K562 (cell line): ENCODE data around the gene PCCB. TPM values are rescaled to one million over a fixed set of nuclear protein-coding genes. Genes with fewer than 3 reads are reported as not detected.

Source experiments
- ATAC-seq: fragments of 200-7000 bp; cut with Tn5 transposase; 3 replicates; pipeline ENCODE4 v1.9.1; 2020; ENCODE audit warnings: moderate library complexity
- BruUV-seq: library from RNA; stranded (reverse); fragments of 400-500 nt; replicated peaks from 2 replicates; lab custom pipeline; 2021; lab: Mats Ljungman, UMichigan
- CTCF ChIA-PET: fragments of 300-600 bp; formaldehyde crosslinking; extraction: SDS; loops from one replicate; lab custom pipeline; 2021; ENCODE audit warnings: low intra/inter-chr PET ratio; lab: Yijun Ruan, JAX
- POLR2A ChIA-PET: fragments of 300-600, 350-650 bp; sonication (Branson Sonifier 250); formaldehyde crosslinking; extraction: SDS; loops from one replicate; lab custom pipeline; 2021; ENCODE audit warnings: antibody characterized with exemption, inconsistent platforms; lab: Yijun Ruan, JAX
- DNase-seq, 4 experiments: peaks; one replicate each; pipeline versions ENCODE4 v3.0.0 to v3.0.0-alpha.2; 2011 to 2018; ENCODE audit warnings: low spot score in 3 of 4, mixed read lengths in 3 of 4; ENCODE audit errors: extremely low read depth in 1 of 4
- FAIRE-seq: peaks from 2 replicates; lab custom pipeline; 2011; peaks lifted over from hg19 to GRCh38; lab: Jason Lieb, UNC
- H2AFZ ChIP-seq: 2 replicates; pipeline ENCODE4 v1.6.0; 2011; ENCODE audit warnings: low read depth, low read length, control low read depth, inconsistent platforms
- H3K27ac ChIP-seq: fragments of 200-600 bp; 3 replicates; pipeline ENCODE4 v1.8.0; 2011; ENCODE audit warnings: low read depth, mild to moderate bottlenecking, control low read depth, inconsistent platforms, low read length, moderate library complexity, mixed read lengths; ENCODE audit errors: extremely low read depth
- H3K27me3 ChIP-seq, 2 experiments: fragments of 300-600 bp in 1 of 2; 2 replicates in 1 of 2; 3 replicates in 1 of 2; pipeline versions ENCODE4 v1.6.0 to v1.8.0; 2011; ENCODE audit warnings: inconsistent platforms in 2 of 2, low read length in 2 of 2, mild to moderate bottlenecking in 1 of 2, mixed read lengths in 1 of 2, moderate library complexity in 1 of 2; ENCODE audit not compliant: control insufficient read depth in 2 of 2, insufficient read depth in 2 of 2
- H3K36me3 ChIP-seq: fragments of 300-600 bp; 3 replicates; pipeline ENCODE4 v1.8.0; 2011; ENCODE audit warnings: mild to moderate bottlenecking, low read length, inconsistent platforms; ENCODE audit not compliant: control insufficient read depth, insufficient read depth
- H3K4me1 ChIP-seq, 2 experiments: fragments of 200-600 bp in 1 of 2; replicated peaks in 1 of 2; 2 replicates in 1 of 2; 3 replicates in 1 of 2; pipeline versions ENCODE4 v1.5.1 to v1.8.0; 2011; ENCODE audit warnings: inconsistent platforms in 2 of 2, low read length in 2 of 2, mild to moderate bottlenecking in 1 of 2, mixed read lengths in 1 of 2, moderate library complexity in 1 of 2; ENCODE audit not compliant: control insufficient read depth in 2 of 2, insufficient read depth in 2 of 2
- H3K4me2 ChIP-seq: 2 replicates; pipeline ENCODE4 v1.6.1; 2011; ENCODE audit warnings: low read length, control low read depth, inconsistent platforms, mixed read lengths; ENCODE audit not compliant: insufficient read depth
- H3K4me3 ChIP-seq: fragments of 200-600 bp; sonication (generic), shearing (Covaris generic); 2 replicates; pipeline ENCODE4 v1.5.1; 2016; ENCODE audit warnings: control low read depth, inconsistent platforms
- H3K79me2 ChIP-seq: fragments of 200-600 bp; 3 replicates; pipeline ENCODE4 v1.8.0; 2011; ENCODE audit warnings: low read length, inconsistent platforms; ENCODE audit not compliant: control insufficient read depth, insufficient read depth
- H3K9ac ChIP-seq, 2 experiments: 2 replicates each; pipeline versions ENCODE4 v1.6.0 to v1.6.1; 2011; ENCODE audit warnings: low read depth in 2 of 2, low read length in 2 of 2, control low read depth in 1 of 2, inconsistent platforms in 1 of 2, mild to moderate bottlenecking in 1 of 2, mixed read lengths in 1 of 2; ENCODE audit not compliant: insufficient read depth in 1 of 2
- H3K9me1 ChIP-seq: one replicate; pipeline ENCODE4 v1.6.0; 2011; ENCODE audit warnings: inconsistent platforms, mild to moderate bottlenecking, low read length, moderate library complexity; ENCODE audit not compliant: control insufficient read depth, insufficient read depth
- H3K9me3 ChIP-seq: replicated peaks from 2 replicates; pipeline ENCODE4 v1.5.1; 2011; ENCODE audit warnings: low read depth, low read length, inconsistent platforms; ENCODE audit not compliant: control insufficient read depth, insufficient read depth
- H4K20me1 ChIP-seq: replicated peaks from 2 replicates; pipeline ENCODE4 v1.6.1; 2011; ENCODE audit warnings: low read length, inconsistent platforms, mixed read lengths; ENCODE audit not compliant: control insufficient read depth, insufficient read depth
- ATF1 ChIP-seq, 2 experiments: fragments of 450-650 bp in 1 of 2; IDR thresholded peaks; 2 replicates each; pipeline ENCODE4 v1.6.1; 2016; ENCODE audit warnings: missing compliant biosample characterization in 1 of 2, missing genetic modification characterization in 1 of 2
- CEBPB ChIP-seq: fragments of 450-650 bp; IDR thresholded peaks from 2 replicates; pipeline ENCODE4 v1.6.1; 2016; ENCODE audit warnings: missing genetic modification characterization, missing compliant biosample characterization
- EHMT2 ChIP-seq: fragments of 450-650 bp; IDR thresholded peaks from 2 replicates; pipeline ENCODE4 v1.6.1; 2018; ENCODE audit warnings: antibody characterized with exemption
- LCOR ChIP-seq: sonication (generic); formaldehyde crosslinking; IDR thresholded peaks from 2 replicates; pipeline ENCODE4 v1.8.0; 2022; ENCODE audit warnings: mild to moderate bottlenecking, missing genetic modification reagents
- ZNF184 ChIP-seq: sonication (generic); formaldehyde crosslinking; IDR thresholded peaks from 2 replicates; pipeline ENCODE4 v1.5.0; 2020; ENCODE audit warnings: missing genetic modification reagents
- ZNF507 ChIP-seq: conservative IDR thresholded peaks from 2 replicates; pipeline ENCODE4 v1.6.1; 2017; ENCODE audit warnings: missing genetic modification characterization, missing compliant biosample characterization
- WGBS: fragments of 100-300 bp; shearing (Covaris generic); methylation state at CpG from one replicate; pipeline ENCODE4 v1.1.6; 2016; ENCODE audit warnings: low coverage, mixed read lengths; ENCODE audit not compliant: insufficient coverage; ENCODE audit errors: missing lambda C conversion rate; 5-methylcytosine and 5-hydroxymethylcytosine counted together
- in situ Hi-C: fragments of 300-500 bp; cut with MboI; formaldehyde crosslinking; loops from 4 replicates; pipeline ENCODE4 v1.15.0; 2018; ENCODE audit warnings: inconsistent platforms, mixed read lengths
- intact Hi-C: fragments of 100-400 bp; cut with micrococcal nuclease; formaldehyde crosslinking; loops from 2 replicates; pipeline ENCODE4 v1.14.2; 2022
- polyA plus RNA-seq, 8 experiments: library from polyadenylated mRNA; depleted of rRNA in 4 of 8; stranded (reverse) in 5 of 8; unstranded in 3 of 8; fragments of >200 nt; fragmentation: Nextera tagmentation in 2 of 8; fragmentation: Illumina TruSeq in 1 of 8; extraction: Ambion mirVana in 2 of 8; extraction: Trizol in 1 of 8; gene quantifications; 2 replicates each; pipeline versions ENCODE4 v1.2.1 to v1.2.3, GENCODE V29; 2011 to 2014; ENCODE audit warnings: inconsistent platforms in 1 of 8, missing spikeins in 1 of 8
- total RNA-seq, 7 experiments: library from RNA; depleted of rRNA in 6 of 7; stranded (reverse); fragments of >200 nt in 6 of 7; fragmentation: Illumina TruSeq in 2 of 7; extraction: Trizol in 2 of 7; gene quantifications; 2 replicates each; pipeline versions ENCODE4 v1.2.1 to v1.2.3, GENCODE V29; 2011 to 2021; ENCODE audit warnings: low replicate concordance in 1 of 7
- TF ChIP-seq, protein P1 (sequence below): fragments of 450-650 bp; IDR thresholded peaks from 2 replicates; pipeline ENCODE4 v1.6.1; 2018; ENCODE audit warnings: mild to moderate bottlenecking, low read depth; ENCODE audit not compliant: partially characterized antibody
- TF ChIP-seq, protein P2 (sequence below), 2 experiments: fragments of 450-650 bp in 1 of 2; sonication (generic) in 1 of 2; formaldehyde crosslinking; conservative IDR thresholded peaks; 2 replicates each; pipeline versions ENCODE4 v1.4.0 to v1.8.1; 2020 to 2022; ENCODE audit warnings: mild to moderate bottlenecking in 1 of 2, missing genetic modification reagents in 1 of 2

Gene PCCB
- total and polyA plus RNA-seq, 9 of the 15 experiments (the other 6 are each of a cell fraction or from before 2014, with no cell fraction given), result 69.5 to 173 (median 92.8) TPM

DNA sequence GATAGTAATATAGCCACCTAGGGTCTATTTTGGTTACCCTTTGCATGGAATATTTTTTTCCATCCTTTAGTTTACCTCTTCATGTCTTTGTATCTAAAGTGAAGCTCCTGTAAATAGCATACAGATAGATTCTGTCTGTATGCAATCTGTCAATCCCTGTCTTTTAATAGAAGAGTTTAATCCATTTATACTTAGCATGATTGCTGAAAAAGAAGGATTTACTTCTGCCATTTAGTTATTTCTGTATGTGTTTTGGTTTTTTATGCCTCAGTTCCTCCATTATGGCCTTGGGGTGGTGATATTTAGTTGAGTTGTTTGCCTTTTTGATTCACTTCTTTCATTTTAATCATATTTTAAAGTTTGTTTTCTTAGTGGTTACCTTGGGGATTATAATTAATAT, 29.0 kb downstream of the PCCB start:
- Histone ChIP-seq H3K27ac (no peak overlapping the region), H3K4me1 (peaks cover 3 to 7% of the 10 kb centered on the region in 2 experiments; a peak in 2 of 5 replicates), H3K79me2 (peaks cover 65% of the 10 kb centered on the region), H3K4me3 (no peak overlapping the region), H2AFZ (no peak overlapping the region), H3K9me3 (peaks cover 4% of the 10 kb centered on the region), H3K36me3 (peaks cover 62% of the 10 kb centered on the region; the same call in 2 of the 3 replicates), H3K9ac (no peak overlapping the region), H4K20me1 (no peaks in the 10 kb centered on the region), H3K27me3 (no peaks in the 10 kb centered on the region), H3K4me2 (no peak overlapping the region), H3K9me1 (no peaks in the 10 kb centered on the region)
- ATAC-seq (no peak), DNase-seq (no peak), FAIRE-seq (no peak)
- CTCF ChIA-PET, result no interaction called here
- intact Hi-C loops, result no loop called here
- in situ Hi-C loops, result no loop called here
- BruUV-seq, result no TSS peak
- TF ChIP-seq LCOR (no peak), ZNF507 (tag) (peak; percentile 61)
- POLR2A ChIA-PET, result no interaction called here

DNA sequence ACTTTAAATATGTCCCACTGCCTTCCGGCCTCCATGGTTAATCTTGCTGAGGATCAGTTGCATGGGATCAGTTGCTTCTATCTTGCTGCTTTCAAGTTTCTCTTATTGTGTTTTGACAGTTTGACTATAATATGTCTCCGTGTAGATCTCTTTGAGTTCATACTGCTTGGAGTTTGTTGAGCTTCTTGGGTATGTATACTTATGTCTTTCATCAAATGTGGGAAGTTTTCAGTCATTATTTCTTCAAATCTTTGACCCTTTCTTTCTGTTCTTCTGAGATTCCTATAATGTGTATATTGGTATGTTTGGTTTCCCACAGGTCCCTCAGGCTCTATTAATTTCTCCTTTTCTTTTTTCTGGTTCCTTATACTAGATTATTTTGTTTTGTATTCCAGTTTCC, 30.8 kb downstream of the PCCB start:
- H3K4me1 ChIP-seq, result peaks cover 3 to 7% of the 10 kb centered on the region in 2 experiments; a peak in 1 of 5 replicates
- intact Hi-C loops, result no loop called here
- H3K9me1 ChIP-seq, result no peaks in the 10 kb centered on the region
- TF ChIP-seq, protein P1, sequence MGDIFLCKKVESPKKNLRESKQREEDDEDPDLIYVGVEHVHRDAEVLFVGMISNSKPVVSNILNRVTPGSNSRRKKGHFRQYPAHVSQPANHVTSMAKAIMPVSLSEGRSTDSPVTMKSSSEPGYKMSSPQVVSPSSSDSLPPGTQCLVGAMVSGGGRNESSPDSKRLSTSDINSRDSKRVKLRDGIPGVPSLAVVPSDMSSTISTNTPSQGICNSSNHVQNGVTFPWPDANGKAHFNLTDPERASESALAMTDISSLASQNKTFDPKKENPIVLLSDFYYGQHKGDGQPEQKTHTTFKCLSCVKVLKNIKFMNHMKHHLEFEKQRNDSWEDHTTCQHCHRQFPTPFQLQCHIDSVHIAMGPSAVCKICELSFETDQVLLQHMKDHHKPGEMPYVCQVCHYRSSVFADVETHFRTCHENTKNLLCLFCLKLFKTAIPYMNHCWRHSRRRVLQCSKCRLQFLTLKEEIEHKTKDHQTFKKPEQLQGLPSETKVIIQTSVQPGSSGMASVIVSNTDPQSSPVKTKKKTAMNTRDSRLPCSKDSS, result peak; percentile 63
- TF ChIP-seq ZNF184 (CRISPR knock-in tag) (no peak), ATF1 (CRISPR knock-in tag; IDR thresholded peaks at IDR 0.05) (no peak), ATF1 (tag; IDR thresholded peaks at IDR 0.05) (no peak), CEBPB (no peak), EHMT2 (no peak)
- TF ChIP-seq, protein P2, sequence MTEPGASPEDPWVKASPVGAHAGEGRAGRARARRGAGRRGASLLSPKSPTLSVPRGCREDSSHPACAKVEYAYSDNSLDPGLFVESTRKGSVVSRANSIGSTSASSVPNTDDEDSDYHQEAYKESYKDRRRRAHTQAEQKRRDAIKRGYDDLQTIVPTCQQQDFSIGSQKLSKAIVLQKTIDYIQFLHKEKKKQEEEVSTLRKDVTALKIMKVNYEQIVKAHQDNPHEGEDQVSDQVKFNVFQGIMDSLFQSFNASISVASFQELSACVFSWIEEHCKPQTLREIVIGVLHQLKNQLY (CRISPR knock-in tag; conservative IDR thresholded peaks at IDR 0.05), result no peak
- TF ChIP-seq, all 486 proteins: peak for 1
- H3K4me2 ChIP-seq, result no peak overlapping the region
- no peak overlapping the region for H3K27ac ChIP-seq
- no peak overlapping the region for H3K9ac ChIP-seq
- peaks cover 4% of the 10 kb centered on the region for H3K9me3 ChIP-seq
- ATAC-seq (no peak), DNase-seq (no peak), FAIRE-seq (no peak)
- no peak overlapping the region for H3K4me3 ChIP-seq
- ChIA-PET POLR2A (no interaction called here), CTCF (no interaction called here)
- no TSS peak for BruUV-seq
- H3K79me2 ChIP-seq, result peaks cover 49% of the 10 kb centered on the region
- peaks cover 77% of the 10 kb centered on the region; the same call in 2 of the 3 replicates for H3K36me3 ChIP-seq
- 95% methylated on average over 2 of the region's 2 CpGs for WGBS
- H2AFZ ChIP-seq, result no peak overlapping the region
- in situ Hi-C loops, result no loop called here
- H4K20me1 ChIP-seq, result no peaks in the 10 kb centered on the region
- H3K27me3 ChIP-seq, result no peaks in the 10 kb centered on the region
